ENCODE data around the gene GSTM5.

- TF ChIP-seq, protein P1, sequence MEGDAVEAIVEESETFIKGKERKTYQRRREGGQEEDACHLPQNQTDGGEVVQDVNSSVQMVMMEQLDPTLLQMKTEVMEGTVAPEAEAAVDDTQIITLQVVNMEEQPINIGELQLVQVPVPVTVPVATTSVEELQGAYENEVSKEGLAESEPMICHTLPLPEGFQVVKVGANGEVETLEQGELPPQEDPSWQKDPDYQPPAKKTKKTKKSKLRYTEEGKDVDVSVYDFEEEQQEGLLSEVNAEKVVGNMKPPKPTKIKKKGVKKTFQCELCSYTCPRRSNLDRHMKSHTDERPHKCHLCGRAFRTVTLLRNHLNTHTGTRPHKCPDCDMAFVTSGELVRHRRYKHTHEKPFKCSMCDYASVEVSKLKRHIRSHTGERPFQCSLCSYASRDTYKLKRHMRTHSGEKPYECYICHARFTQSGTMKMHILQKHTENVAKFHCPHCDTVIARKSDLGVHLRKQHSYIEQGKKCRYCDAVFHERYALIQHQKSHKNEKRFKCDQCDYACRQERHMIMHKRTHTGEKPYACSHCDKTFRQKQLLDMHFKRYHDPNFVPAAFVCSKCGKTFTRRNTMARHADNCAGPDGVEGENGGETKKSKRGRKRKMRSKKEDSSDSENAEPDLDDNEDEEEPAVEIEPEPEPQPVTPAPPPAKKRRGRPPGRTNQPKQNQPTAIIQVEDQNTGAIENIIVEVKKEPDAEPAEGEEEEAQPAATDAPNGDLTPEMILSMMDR (IDR thresholded peaks at IDR 0.05) = no peak
- TF ChIP-seq POLR2A (IDR thresholded peaks at IDR 0.05) = no peak
Observed at GRCh38 chr1:109717729-109718128, 5.7 kb downstream of the GSTM5 start.

Measured in body of pancreas (tissue), 4 donors.